Measurements from ENCODE around the gene ZNF516. TPM values are rescaled to one million over a fixed set of nuclear protein-coding genes. Genes with fewer than 3 reads are reported as not detected.
A peak's percentile ranks its signal among the peaks of the same experiment; 100 is the strongest.

ZNF516 gene
- total RNA-seq, 1 experiment from 2014 or later: 22.6 TPM

DNA sequence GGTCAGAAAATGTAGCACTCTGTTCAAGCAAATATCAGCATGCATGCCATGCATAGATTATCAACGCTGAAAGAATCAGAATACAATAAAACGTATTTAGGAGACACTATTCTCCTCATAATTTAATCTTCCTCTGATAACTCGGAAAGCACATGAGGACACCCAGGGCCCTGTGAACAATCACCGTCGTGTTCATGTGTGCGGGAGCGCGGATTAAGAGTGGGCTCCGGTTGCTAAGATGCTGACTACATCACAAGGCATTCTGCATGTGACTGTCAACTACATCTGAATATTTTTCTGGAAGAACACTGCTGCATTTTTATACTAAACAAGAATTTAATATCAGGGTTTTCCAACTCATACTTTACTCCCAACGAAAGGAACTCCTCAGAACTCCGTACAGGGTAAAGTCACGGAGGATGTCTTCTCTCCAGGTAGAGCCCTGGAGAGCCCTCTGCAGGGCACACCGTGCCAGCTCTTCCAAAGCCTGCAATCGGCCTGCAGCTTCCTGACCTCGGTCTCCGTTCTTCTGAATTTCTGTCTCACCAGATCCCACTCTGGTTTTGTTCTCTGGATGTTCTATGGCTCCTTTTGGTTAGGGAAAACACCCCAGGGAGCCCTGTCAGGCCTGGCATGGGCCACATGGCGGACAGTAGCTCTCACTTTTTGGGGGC, 59.6 kb downstream of the ZNF516 start:
- Mint-ChIP-seq H3K27me3 (ENCODE audit: low read depth) (no peaks in the 10 kb centered on the region), H3K4me3 (no peak overlapping the region)

More for the DNA sequence above, 59.6 kb downstream of the ZNF516 start:
- Histone ChIP-seq H3K79me2 (ENCODE audit: insufficient read depth, low read length) (no peaks in the 10 kb centered on the region), H3K9me3 (ENCODE audit: control insufficient read depth, low read depth, low read length) (no peaks in the 10 kb centered on the region), H3K4me2 (ENCODE audit: insufficient read depth, insufficient read length, low read length) (no peak overlapping the region), H2AFZ (ENCODE audit: low read length) (no peak overlapping the region), H3K27me3 (ENCODE audit: insufficient read depth, low read length) (no peaks in the 10 kb centered on the region), H3K4ac (ENCODE audit: low read depth, low read length) (no peak overlapping the region), H4K5ac (ENCODE audit: insufficient read length, low read depth, low read length) (no peak overlapping the region), H2BK15ac (ENCODE audit: low read depth, low read length) (no peak overlapping the region), H3K23me2 (ENCODE audit: insufficient read length, low read depth, low read length, poor library complexity, severe bottlenecking) (no peaks in the 10 kb centered on the region), H3K18ac (ENCODE audit: insufficient read length, low read depth, low read length) (no peak overlapping the region), H2BK5ac (ENCODE audit: insufficient read length, low read length) (no peak overlapping the region), H3K14ac (ENCODE audit: insufficient read depth, low read length) (no peak overlapping the region), H3K79me1 (ENCODE audit: insufficient read depth, low read depth, low read length, poor library complexity, severe bottlenecking) (no peaks in the 10 kb centered on the region), H4K91ac (ENCODE audit: insufficient read length, low read depth, low read length) (no peak overlapping the region), H2AK5ac (ENCODE audit: insufficient read length, low read length) (no peak overlapping the region), H2BK20ac (ENCODE audit: low read depth, low read length, poor library complexity, severe bottlenecking) (no peak overlapping the region), H3T11ph (ENCODE audit: low read length) (no peak overlapping the region), H3K4me1 (ENCODE audit: insufficient read depth, low read length) (no peaks in the 10 kb centered on the region), H3K9ac (ENCODE audit: extremely low read depth, insufficient read length, low read length) (no peak overlapping the region), H4K8ac (replicated peaks; ENCODE audit: insufficient read length, low read depth, low read length) (no peak overlapping the region), H3K23ac (ENCODE audit: insufficient read length, low read depth, low read length) (no peak overlapping the region), H4K20me1 (ENCODE audit: control insufficient read depth, insufficient read depth, insufficient read length) (no peaks in the 10 kb centered on the region), H2BK120ac (ENCODE audit: low read depth, low read length, poor library complexity, severe bottlenecking) (no peak overlapping the region), H3K56ac (ENCODE audit: insufficient read length, low read depth, low read length) (no peak overlapping the region), H2BK12ac (ENCODE audit: insufficient read length, low read depth, low read length) (no peak overlapping the region), H3K27ac (ENCODE audit: insufficient read length, low read depth, low read length) (no peak overlapping the region)
- TF ChIP-seq, protein P1, sequence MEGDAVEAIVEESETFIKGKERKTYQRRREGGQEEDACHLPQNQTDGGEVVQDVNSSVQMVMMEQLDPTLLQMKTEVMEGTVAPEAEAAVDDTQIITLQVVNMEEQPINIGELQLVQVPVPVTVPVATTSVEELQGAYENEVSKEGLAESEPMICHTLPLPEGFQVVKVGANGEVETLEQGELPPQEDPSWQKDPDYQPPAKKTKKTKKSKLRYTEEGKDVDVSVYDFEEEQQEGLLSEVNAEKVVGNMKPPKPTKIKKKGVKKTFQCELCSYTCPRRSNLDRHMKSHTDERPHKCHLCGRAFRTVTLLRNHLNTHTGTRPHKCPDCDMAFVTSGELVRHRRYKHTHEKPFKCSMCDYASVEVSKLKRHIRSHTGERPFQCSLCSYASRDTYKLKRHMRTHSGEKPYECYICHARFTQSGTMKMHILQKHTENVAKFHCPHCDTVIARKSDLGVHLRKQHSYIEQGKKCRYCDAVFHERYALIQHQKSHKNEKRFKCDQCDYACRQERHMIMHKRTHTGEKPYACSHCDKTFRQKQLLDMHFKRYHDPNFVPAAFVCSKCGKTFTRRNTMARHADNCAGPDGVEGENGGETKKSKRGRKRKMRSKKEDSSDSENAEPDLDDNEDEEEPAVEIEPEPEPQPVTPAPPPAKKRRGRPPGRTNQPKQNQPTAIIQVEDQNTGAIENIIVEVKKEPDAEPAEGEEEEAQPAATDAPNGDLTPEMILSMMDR (conservative IDR thresholded peaks at IDR 0.05): peak; percentile 60
- Mint-ChIP-seq H3K27ac (no peak overlapping the region; a peak in 1 of 7 replicates), H3K4me1 (peaks cover 10 to 14% of the 10 kb centered on the region in 2 experiments), H3K36me3 (ENCODE audit: insufficient read depth in 1 of 3, low read depth in 3 of 3) (peaks cover 1 to 16% (median 9%) of the 10 kb centered on the region in 3 experiments; a peak in 5 of 7 replicates), H3K9me3 (no peaks in the 10 kb centered on the region)
- no peak for DNase-seq
- WGBS (ENCODE audit: extremely low coverage, insufficient read length, low lambda C conversion rate): no CpG with 5 or more reads among the region's 17 CpGs

All from H9 (cell line).